Measurements from ENCODE around the gene IFT172.
A peak's percentile ranks its signal among the peaks of the same experiment; 100 is the strongest.
"Not testable (repeated sequence)": the region's sequence is repeated elsewhere in the genome, so short reads cannot be mapped to it uniquely, and the experiment has no call there.

Gene IFT172
- total RNA-seq, result 3.7 to 28.1 (median 14.4) reads per million in 17 experiments

- peak; percentile 99 to 100 (median 99) for DNase-seq
These were observed at the start of gene IFT172 for GRCh38 chr2:27489498-27490397. Gene IFT172 (minus strand): TSS chr2:27489743. CDS start chr2:27489653, 90 bp downstream.

DNA sequence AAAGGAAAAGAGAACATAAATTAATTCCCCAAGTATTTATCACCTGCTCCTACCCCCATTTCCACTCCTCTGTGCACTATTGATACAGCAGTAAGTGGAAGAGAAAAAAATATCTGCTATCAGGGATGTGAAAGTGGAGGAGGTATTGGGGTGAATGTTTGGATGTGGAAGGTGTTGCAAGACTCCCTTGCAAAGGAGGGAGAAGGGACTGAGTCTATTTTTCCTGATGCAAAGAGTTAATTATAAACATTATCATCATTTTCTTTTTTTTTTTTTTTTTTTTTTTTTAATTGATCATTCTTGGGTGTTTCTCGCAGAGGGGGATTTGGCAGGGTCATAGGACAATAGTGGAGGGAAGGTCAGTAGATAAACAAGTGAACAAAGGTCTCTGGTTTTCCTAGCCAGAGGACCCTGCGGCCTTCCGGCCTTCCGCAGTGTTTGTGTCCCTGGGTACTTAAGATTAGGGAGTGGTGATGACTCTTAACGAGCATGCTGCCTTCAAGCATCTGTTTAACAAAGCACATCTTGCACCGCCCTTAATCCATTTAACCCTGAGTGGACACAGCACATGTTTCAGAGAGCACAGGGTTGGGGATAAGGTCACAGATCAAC, 49.4 kb upstream of the IFT172 start:
- DNase-seq, result not testable (repeated sequence)

DNA sequence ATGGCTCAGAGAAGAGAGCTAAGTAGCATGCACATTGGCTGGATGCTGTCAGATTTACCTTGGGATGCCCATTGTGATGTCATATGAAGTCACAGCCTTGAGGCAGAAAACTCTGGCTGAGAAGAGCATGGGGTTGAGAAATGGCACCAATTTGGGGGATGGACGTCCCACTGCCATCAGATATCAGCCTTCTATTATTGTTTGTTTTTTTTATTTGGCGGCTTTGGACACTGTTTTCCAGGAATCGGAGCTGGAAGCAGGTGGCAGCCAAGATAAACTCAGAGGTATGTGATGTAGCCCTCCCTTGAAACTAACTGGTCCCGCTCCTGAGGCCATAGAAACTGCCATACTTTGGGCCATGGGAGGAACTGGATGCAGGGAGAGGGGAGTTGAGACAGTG, 47.7 kb upstream of the IFT172 start:
- no peak for DNase-seq

DNA sequence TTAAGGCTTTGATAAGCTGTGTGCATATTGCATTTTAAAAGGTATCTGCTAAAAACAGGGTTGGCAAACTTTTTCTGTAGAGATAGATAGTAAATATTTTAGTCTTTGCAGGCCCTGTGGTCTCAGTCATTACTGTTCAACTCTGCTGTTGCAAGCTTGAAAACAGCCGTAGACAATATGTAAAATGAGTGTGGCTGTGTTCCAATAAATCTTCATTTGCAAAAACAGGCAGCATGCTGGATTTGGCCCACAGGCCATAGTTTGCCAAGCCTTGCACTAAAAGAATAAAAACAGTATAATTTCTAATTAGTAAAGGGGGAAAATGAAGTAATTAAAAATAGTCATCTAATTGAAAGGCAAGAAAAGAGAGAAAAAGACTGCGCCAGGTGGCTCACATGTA, 42.4 kb upstream of the IFT172 start:
- no peak for DNase-seq

GRCh38 chr2:27527182-27527581, 37.6 kb upstream of the IFT172 start:
- no peak for DNase-seq

- no peak for DNase-seq
These were observed 32.9 kb upstream of the IFT172 start for GRCh38 chr2:27522400-27522945.

DNA sequence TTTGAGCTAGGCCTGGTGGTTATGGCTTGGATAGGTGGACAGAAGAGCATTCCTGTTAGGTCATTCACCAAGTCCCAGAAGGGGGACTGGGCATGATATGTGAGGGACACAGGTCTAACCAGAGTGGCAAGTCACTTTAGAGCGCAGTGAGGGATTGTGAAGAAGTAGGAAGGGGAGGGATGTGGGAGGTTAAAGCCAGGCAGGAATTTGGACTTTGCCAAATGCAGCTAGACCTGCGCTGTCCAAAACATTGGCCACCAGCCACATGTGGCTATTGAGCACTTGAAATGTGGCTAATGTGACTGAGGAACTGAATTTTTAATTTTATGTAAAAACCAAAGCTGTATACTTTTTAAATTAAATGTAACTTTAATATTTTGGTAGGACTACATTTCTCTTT, 30.8 kb upstream of the IFT172 start:
- DNase-seq, result no peak

- no peak for DNase-seq
These were observed 29.2 kb upstream of the IFT172 start for GRCh38 chr2:27518782-27519113.

- no peak for DNase-seq
These were observed 28.7 kb upstream of the IFT172 start for GRCh38 chr2:27518113-27518781.

- no peak for DNase-seq
These were observed 19.8 kb upstream of the IFT172 start for GRCh38 chr2:27509326-27509725.

- DNase-seq, result no peak
These were observed 17.8 kb upstream of the IFT172 start for GRCh38 chr2:27507293-27507692.

DNA sequence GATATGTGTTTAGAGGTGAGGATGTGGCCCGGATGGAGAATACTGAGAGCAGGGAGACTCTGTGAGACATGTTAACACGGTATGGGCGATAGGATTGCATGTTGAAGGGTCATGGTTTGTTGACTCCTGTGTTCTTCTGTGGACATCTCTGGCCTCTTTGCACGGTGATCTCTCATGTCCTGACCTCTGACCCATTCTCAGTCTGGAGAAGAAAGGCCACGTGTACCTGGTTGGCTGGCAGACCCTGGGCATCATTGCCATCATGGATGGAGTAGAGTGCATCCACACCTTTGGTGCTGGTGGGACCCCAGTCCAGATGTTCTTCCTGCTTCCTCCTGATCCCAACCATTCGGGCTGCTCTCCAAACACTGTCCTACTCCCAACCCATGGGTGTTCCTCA, 17.0 kb upstream of the IFT172 start:
- no peak for DNase-seq

DNA sequence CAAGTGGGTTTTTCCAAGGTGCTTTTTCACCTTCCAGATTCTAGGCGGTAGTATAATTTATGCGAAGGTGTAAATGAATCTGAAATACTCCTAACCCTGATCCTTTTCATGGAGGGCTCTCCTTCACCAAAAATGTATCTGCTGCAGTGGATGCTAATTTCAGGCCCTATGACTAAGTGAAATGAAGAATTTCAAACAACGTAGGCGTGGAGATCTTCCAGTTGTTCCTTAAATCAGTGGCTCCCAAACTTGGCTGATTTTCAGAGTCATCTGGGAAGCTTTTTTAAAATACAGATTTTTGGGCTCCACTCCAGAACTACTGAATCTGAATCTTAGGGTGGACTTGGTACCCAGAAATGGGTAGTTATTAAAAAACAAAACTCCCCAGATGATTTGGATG, 12.6 kb upstream of the IFT172 start:
- DNase-seq, result peak in 1 of 4 experiments; percentile 17

- DNase-seq, result no peak
These were observed 11.5 kb upstream of the IFT172 start for GRCh38 chr2:27501042-27501441.

- DNase-seq, result peak in 1 of 4 experiments; percentile 2
These were observed 9.4 kb upstream of the IFT172 start for GRCh38 chr2:27498975-27499374.

- no peak for DNase-seq
These were observed 7.7 kb upstream of the IFT172 start for GRCh38 chr2:27497288-27497627.

- DNase-seq, result peak; percentile 17 to 57 (median 44)
These were observed 7.1 kb upstream of the IFT172 start, which contains the start of gene GCKR for GRCh38 chr2:27496357-27497287. Gene GCKR (plus strand): TSS chr2:27496839. CDS start chr2:27496905, 66 bp downstream.

DNA sequence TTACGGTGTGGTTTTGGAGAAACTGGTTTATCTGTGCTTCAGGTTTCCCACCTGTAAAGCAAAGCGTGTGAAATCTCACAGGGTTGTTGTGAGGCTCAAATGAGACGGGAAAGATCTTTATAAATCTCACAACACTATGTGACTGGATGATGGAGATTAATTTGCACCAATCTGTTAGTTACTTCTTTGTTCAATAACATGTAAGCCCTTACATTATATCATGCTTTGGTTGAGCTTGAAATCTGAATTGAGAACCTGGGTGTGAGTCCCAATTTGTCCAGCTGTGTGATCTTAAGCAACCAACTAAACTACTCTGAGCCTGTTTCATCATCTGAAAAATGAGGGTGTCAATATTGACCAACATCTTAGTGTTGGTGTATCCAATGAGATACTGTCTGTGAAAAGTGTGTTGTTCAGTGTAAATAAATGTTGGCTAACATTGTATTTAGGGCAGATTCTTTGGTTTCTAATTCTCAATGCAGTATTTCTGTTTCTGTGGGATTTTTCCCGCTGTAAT, 6.4 kb upstream of the IFT172 start:
- DNase-seq, result no peak

GRCh38 chr2:27494944-27495554, 5.5 kb upstream of the IFT172 start, which contains the start of gene FNDC4:
Gene FNDC4 (minus strand): TSS chr2:27495200. CDS start chr2:27494679, 521 bp downstream.
- peak; percentile 6 to 58 (median 25) for DNase-seq

- peak in 2 of 4 experiments; percentile 9 to 10 for DNase-seq
These were observed 4.9 kb upstream of the IFT172 start for GRCh38 chr2:27494284-27494943.

DNA sequence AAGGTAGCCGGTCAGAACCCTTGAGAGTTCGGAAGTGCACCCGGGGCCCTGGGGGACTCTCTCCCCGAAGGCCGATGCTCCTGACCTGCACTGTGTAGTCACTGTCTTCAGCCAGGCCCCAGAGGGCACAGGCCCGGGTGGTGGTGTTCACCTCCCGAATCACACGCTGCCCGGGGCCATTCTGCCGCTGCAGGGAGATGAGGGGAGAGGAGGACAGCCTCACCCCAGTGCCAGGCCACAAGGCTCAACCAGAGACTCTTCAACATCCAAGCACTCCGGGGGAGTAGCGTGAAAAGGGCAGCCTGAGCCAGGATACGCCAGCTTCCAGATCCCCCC, 4.4 kb upstream of the IFT172 start:
- DNase-seq, result no peak
